IgD-negative memory B cell (primary cell): ENCODE data around the gene TMBIM4. TPM values are rescaled to one million over a fixed set of nuclear protein-coding genes. Genes with fewer than 3 reads are reported as not detected.
A peak's percentile ranks its signal among the peaks of the same experiment; 100 is the strongest.
"Not testable (repeated sequence)": the region's sequence is repeated elsewhere in the genome, so short reads cannot be mapped to it uniquely, and the experiment has no call there.

Experiments
- H3K27ac Mint-ChIP-seq, 3 donors: one replicate each; pipeline ENCODE4 v1.8.0; 2020 to 2022; ENCODE audit warnings: mild to moderate bottlenecking in 3 of 3, mixed read lengths in 3 of 3, moderate library complexity in 1 of 3
- H3K27me3 Mint-ChIP-seq: one replicate; pipeline ENCODE4 v1.8.0; 2021; ENCODE audit warnings: mixed read lengths
- H3K36me3 Mint-ChIP-seq: one replicate; pipeline ENCODE4 v1.8.0; 2020; ENCODE audit warnings: mild to moderate bottlenecking, mixed read lengths
- H3K4me1 Mint-ChIP-seq, 3 donors: one replicate each; pipeline ENCODE4 v1.8.0; 2020 to 2022; ENCODE audit warnings: mixed read lengths in 3 of 3, mild to moderate bottlenecking in 1 of 3
- H3K4me3 Mint-ChIP-seq, 4 donors: one replicate each; pipeline ENCODE4 v1.8.0; 2020 to 2022; ENCODE audit warnings: mild to moderate bottlenecking in 4 of 4, mixed read lengths in 4 of 4, moderate library complexity in 3 of 4
- H3K9me3 Mint-ChIP-seq, 3 donors: one replicate each; pipeline ENCODE4 v1.8.0; 2020 to 2021; ENCODE audit warnings: mixed read lengths in 3 of 3, mild to moderate bottlenecking in 1 of 3
- polyA plus RNA-seq: library from polyadenylated mRNA; unstranded; fragments of 300-500 nt; fragmentation: Illumina TruSeq; gene quantifications from one replicate; pipeline ENCODE4 v1.2.3, GENCODE V29; 2021

TMBIM4 gene
- 324 TPM for polyA plus RNA-seq

DNA sequence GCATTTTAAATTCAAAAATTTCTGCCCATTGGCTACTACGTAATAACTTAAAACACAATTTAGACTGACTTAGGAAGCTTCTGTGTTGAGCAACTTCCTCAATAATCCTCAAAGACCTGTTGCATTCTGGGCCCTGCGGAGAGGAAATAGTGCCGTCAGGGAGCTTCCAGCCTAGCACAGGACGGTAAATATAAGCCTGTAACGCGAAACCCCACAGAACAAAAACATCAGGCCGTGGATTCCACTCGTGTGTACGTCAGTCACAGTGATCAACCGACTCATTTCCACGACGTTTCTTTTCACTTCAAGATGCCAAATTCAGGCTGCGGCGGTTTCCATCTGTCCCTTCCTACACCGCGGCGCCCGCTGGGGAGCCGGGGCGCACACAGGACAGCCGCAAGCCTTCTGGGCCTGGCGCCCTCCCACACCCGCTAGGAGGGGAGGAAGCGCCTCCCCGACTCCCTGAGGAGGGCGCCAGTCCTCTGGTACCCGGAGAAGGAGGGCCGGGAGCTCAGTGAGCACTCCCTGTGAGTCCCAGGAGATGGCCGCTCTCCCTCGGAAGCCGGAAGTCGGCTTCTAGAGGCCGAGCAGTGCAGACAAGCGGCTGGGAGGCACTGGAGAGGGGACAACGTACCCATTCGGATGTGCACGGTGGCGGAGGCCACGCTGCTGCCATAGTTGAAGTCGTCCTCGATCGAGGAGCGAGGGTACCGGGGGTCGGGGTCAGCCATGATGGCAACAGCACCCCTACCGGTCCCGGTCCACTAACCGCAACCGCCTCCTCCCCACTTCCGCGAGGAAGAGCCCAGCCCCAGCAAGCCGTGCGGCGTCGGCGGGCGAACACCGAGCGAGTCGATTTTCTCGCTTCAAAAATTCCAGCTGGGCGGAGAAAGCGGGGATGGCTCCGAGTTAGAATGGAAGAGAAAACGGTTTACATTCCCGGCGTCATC lies at the start of gene TMBIM4:
Gene TMBIM4 (minus strand): TSS at position 776 of the 950 bp plus-strand sequence. CDS start 45 bp downstream, at position 731.
- H3K36me3 Mint-ChIP-seq: peaks cover 13% of the 10 kb centered on the region
- peaks cover 26 to 36% (median 34%) of the 10 kb centered on the region in 3 donors for H3K4me1 Mint-ChIP-seq
- peak within 1 kb of the TSS; percentile 90 to 98 (median 98) for H3K4me3 Mint-ChIP-seq
- H3K27ac Mint-ChIP-seq: peak within 1 kb of the TSS; percentile 89 to 100 (median 99)
- H3K9me3 Mint-ChIP-seq: no peaks in the 10 kb centered on the region
- H3K27me3 Mint-ChIP-seq: no peaks in the 10 kb centered on the region

DNA sequence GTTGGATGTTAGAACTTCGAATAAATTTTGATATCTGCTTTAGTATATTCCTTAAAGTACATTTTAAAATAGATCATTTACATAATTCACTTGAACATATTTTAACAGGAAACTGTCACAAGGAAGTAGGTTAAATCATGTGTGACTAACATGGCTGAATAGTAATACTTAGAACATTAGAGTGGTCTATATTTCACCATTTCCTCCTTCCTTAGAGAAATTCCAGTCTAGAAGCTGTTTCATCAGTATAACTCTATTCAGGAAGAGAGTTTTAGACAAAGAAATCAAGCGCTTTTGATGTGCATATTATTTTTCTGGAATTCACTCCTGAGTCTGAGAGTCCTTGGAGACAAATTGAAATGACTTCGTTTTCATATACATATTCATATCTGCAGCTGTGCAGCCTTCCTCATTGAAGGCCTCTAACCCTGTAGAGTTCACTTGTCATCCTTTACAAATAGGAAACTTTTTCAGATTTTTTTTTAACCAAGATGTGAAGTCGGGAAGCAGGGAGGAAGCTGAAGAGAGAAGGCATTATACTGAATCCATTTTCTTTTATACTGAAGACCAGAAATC lies 47.6 kb upstream of the TMBIM4 start:
- Mint-ChIP-seq H3K27ac (peak overlapping the region in 2 of 3 donors; percentile 1 to 4), H3K4me1 (peaks cover 13 to 21% (median 14%) of the 10 kb centered on the region in 3 donors), H3K27me3 (peaks cover 3% of the 10 kb centered on the region), H3K9me3 (peaks cover 2 to 6% (median 3%) of the 10 kb centered on the region in 3 donors), H3K36me3 (peaks cover 2% of the 10 kb centered on the region), H3K4me3 (peak overlapping the region in 2 of 4 donors; percentile 53 to 80)

- not testable (repeated sequence) for H3K27ac Mint-ChIP-seq, H3K4me3 Mint-ChIP-seq, H3K9me3 Mint-ChIP-seq, H3K36me3 Mint-ChIP-seq, H3K27me3 Mint-ChIP-seq
- H3K4me1 Mint-ChIP-seq: peaks cover 13 to 14% (median 14%) of the 10 kb centered on the region in 3 donors
These were observed 43.2 kb upstream of the TMBIM4 start for GRCh38 chr12:66213011-66213410.

DNA sequence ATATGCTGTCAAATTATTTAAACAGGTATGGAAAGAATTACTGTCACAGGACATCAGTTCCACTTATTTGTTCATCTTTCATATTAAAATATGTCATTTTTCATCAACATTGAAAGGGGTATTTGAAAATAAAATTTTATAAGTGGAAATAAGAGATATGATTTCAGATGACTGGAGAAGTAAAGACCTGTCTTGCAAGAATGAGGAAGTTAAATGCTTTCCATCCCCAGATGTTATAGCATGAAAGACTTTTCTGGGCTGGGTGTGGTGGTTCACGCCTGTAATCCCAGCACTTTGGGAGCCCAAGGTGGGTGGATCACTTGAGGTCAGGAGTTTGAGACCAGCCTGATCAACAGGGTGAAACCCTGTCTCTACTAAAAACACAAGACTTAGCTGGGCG lies 41.8 kb upstream of the TMBIM4 start:
- H3K4me1 Mint-ChIP-seq, H3K9me3 Mint-ChIP-seq, H3K4me3 Mint-ChIP-seq, H3K27ac Mint-ChIP-seq, H3K36me3 Mint-ChIP-seq: not testable (repeated sequence)
- H3K27me3 Mint-ChIP-seq: peaks cover 10% of the 10 kb centered on the region

DNA sequence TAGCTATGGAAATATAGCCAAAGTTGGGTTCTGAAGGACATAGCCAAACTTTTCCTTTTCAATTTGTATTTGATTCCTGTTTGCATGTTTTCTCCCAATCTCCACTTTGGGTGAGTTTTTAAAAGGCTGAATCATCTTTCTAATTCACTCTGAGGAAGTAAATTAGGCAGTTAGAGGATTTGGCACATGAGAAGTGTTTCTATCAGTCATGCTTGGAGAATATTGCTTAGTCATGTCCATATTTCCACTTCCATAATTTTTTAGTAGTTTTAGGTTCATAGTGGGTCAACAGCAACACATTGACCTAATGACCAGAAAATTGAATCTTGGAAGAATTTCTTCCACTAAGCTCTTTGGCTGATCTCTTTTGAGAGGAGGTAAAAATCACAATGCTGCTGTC lies 41.0 kb upstream of the TMBIM4 start:
- H3K27ac Mint-ChIP-seq: no peak overlapping the region
- H3K27me3 Mint-ChIP-seq: peaks cover 11% of the 10 kb centered on the region
- no peaks in the 10 kb centered on the region for H3K36me3 Mint-ChIP-seq
- no peaks in the 10 kb centered on the region for H3K4me1 Mint-ChIP-seq
- H3K4me3 Mint-ChIP-seq: no peak overlapping the region
- peaks cover 0 to 3% (median 2%) of the 10 kb centered on the region in 3 donors for H3K9me3 Mint-ChIP-seq

DNA sequence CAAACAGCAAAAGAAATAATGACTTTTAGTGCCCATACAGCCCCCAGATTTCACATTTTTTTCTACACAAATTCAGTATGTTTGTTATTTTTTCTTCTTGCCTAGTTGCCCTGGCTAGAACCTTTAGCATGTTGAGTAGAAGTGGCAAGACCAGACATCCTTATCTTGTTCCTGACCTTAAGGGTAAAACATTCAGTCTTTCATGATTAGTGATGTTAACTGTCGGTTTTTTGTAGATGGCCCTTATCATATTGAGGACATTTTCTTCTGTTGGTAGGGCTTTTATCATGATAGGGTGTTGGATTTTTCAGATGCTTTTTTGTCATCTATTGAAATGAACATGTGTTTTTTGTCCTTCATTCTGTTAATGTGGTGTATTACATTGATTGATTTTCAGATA lies 36.3 kb upstream of the TMBIM4 start:
- H3K9me3 Mint-ChIP-seq: peaks cover 0 to 2% (median 0%) of the 10 kb centered on the region in 3 donors
- no peaks in the 10 kb centered on the region for H3K36me3 Mint-ChIP-seq
- peaks cover 0 to 1% (median 0%) of the 10 kb centered on the region in 3 donors for H3K4me1 Mint-ChIP-seq
- no peak overlapping the region for H3K4me3 Mint-ChIP-seq
- peaks cover 9% of the 10 kb centered on the region for H3K27me3 Mint-ChIP-seq
- H3K27ac Mint-ChIP-seq: no peak overlapping the region

GRCh38 chr12:66203820-66204219 lies 34.0 kb upstream of the TMBIM4 start:
- peaks cover 14% of the 10 kb centered on the region for H3K27me3 Mint-ChIP-seq
- no peak overlapping the region for H3K27ac Mint-ChIP-seq
- H3K4me3 Mint-ChIP-seq: no peak overlapping the region
- H3K9me3 Mint-ChIP-seq: peaks cover 2 to 7% (median 7%) of the 10 kb centered on the region in 3 donors
- peaks cover 0 to 1% (median 0%) of the 10 kb centered on the region in 3 donors for H3K4me1 Mint-ChIP-seq
- no peaks in the 10 kb centered on the region for H3K36me3 Mint-ChIP-seq

DNA sequence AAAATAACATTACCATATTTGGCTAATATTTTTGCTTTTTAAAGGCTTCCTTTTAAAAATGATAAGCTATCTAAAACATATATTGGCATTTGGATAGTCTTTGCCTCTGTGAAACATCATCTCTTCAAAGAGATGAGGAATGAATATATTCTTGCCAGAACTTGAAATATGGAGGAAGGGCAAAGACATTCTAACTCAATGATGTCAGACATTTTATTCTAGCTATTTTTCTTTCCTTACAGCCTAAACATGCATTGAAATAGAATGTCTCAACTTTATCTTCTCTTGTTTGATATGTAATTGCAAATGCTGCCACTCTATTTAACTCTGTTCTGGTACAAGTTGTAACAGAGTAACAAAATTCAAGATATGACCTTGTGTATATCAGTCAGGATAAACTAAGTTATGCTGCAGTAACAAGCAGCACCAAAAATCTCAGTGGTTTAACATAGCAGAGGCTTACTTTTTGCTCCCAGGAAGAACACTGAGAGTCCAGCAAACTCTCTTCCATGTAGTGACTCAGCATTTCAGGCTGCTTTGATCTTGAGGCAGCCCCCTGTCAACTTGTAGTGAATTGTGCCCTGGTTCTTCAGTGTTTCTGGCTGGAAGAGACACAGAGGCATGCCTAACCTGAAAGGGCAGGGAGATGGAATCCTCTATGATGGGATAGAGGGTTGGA lies 30.2 kb upstream of the TMBIM4 start:
- peaks cover 0 to 7% (median 7%) of the 10 kb centered on the region in 3 donors for H3K9me3 Mint-ChIP-seq
- H3K27ac Mint-ChIP-seq: no peak overlapping the region
- peaks cover 5 to 12% (median 7%) of the 10 kb centered on the region in 3 donors for H3K4me1 Mint-ChIP-seq
- no peak overlapping the region for H3K4me3 Mint-ChIP-seq
- H3K36me3 Mint-ChIP-seq: no peaks in the 10 kb centered on the region
- H3K27me3 Mint-ChIP-seq: peaks cover 25% of the 10 kb centered on the region

- Mint-ChIP-seq H3K4me1 (peaks cover 5 to 11% (median 7%) of the 10 kb centered on the region in 3 donors), H3K27ac (no peak overlapping the region), H3K36me3 (peaks cover 2% of the 10 kb centered on the region)
These were observed 29.3 kb upstream of the TMBIM4 start for GRCh38 chr12:66199141-66199540.

GRCh38 chr12:66197495-66197921 lies 27.7 kb upstream of the TMBIM4 start:
- peaks cover 39% of the 10 kb centered on the region for H3K27me3 Mint-ChIP-seq
- peaks cover 0 to 7% (median 7%) of the 10 kb centered on the region in 3 donors for H3K9me3 Mint-ChIP-seq

More at GRCh38 chr12:66199141-66199540, 29.3 kb upstream of the TMBIM4 start:
- H3K9me3 Mint-ChIP-seq: peaks cover 0 to 7% (median 7%) of the 10 kb centered on the region in 3 donors
- H3K4me3 Mint-ChIP-seq: no peak overlapping the region
- peaks cover 31% of the 10 kb centered on the region for H3K27me3 Mint-ChIP-seq

DNA sequence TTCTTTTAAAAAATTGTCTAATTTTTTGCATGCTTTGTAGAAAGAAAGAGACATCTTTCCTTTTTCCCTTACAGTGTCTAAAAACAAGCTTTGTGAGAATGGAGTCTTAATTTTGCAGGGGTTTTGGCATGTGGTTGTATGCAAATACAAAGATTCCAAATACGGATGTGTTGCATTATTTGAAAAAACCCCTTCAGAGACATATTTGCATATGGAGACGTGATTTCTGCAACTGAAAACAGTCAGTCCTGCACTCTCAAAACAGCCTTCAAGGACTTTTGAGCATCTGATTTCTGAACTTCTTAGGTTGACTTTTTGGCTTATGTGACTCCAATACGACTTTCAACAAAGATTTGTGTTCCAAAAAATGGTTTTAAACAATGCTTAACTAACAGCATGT lies 27.0 kb upstream of the TMBIM4 start:
- peaks cover 2% of the 10 kb centered on the region for H3K36me3 Mint-ChIP-seq
- H3K27ac Mint-ChIP-seq: peak overlapping the region in 1 of 3 donors; percentile 68
- peak overlapping the region in 2 of 4 donors; percentile 25 to 41 for H3K4me3 Mint-ChIP-seq
- peaks cover 39% of the 10 kb centered on the region for H3K27me3 Mint-ChIP-seq
- H3K4me1 Mint-ChIP-seq: peaks cover 5 to 11% (median 7%) of the 10 kb centered on the region in 3 donors
- peaks cover 0 to 7% (median 7%) of the 10 kb centered on the region in 3 donors for H3K9me3 Mint-ChIP-seq

More at GRCh38 chr12:66197495-66197921, 27.7 kb upstream of the TMBIM4 start:
- H3K4me1 Mint-ChIP-seq: peaks cover 5 to 11% (median 7%) of the 10 kb centered on the region in 3 donors
- peak overlapping the region in 1 of 4 donors; percentile 14 for H3K4me3 Mint-ChIP-seq
- H3K27ac Mint-ChIP-seq: no peak overlapping the region
- peaks cover 2% of the 10 kb centered on the region for H3K36me3 Mint-ChIP-seq

DNA sequence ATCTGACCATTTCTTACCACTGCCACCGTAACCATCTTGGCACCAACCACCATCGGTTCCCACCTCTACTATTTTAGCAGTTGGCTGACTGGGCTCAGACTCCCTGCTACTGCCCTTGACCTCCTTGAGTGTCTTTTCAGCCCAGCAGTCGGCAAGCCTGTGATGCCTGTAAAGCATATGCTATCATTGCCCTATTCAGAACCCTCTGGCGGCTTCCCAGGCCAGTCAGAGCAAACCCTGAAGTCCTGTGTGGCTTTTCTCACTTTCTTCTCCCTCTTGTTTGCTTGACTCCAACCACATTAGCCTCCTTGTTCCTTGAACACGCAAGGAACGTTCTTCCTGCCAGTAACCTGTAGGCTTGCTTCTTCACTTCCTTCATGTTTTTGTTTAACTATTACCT lies 25.4 kb upstream of the TMBIM4 start:
- H3K27me3 Mint-ChIP-seq: peaks cover 50% of the 10 kb centered on the region
- peak overlapping the region in 1 of 4 donors; percentile 50 for H3K4me3 Mint-ChIP-seq

GRCh38 chr12:66194122-66194521 lies 24.3 kb upstream of the TMBIM4 start:
- Mint-ChIP-seq H3K4me3 (peak overlapping the region in 1 of 4 donors; percentile 50), H3K27ac (no peak overlapping the region), H3K27me3 (peaks cover 51% of the 10 kb centered on the region), H3K4me1 (peaks cover 5 to 15% (median 7%) of the 10 kb centered on the region in 3 donors), H3K9me3 (no peaks in the 10 kb centered on the region), H3K36me3 (peaks cover 2% of the 10 kb centered on the region)

More for the DNA sequence above, 25.4 kb upstream of the TMBIM4 start:
- H3K9me3 Mint-ChIP-seq: peaks cover 0 to 5% (median 5%) of the 10 kb centered on the region in 3 donors
- peaks cover 2% of the 10 kb centered on the region for H3K36me3 Mint-ChIP-seq
- peaks cover 5 to 13% (median 7%) of the 10 kb centered on the region in 3 donors for H3K4me1 Mint-ChIP-seq
- no peak overlapping the region for H3K27ac Mint-ChIP-seq

- H3K27me3 Mint-ChIP-seq: peaks cover 60% of the 10 kb centered on the region
- peaks cover 0 to 3% (median 0%) of the 10 kb centered on the region in 3 donors for H3K9me3 Mint-ChIP-seq
- no peak overlapping the region for H3K27ac Mint-ChIP-seq
- H3K4me3 Mint-ChIP-seq: no peak overlapping the region
- H3K36me3 Mint-ChIP-seq: peaks cover 2% of the 10 kb centered on the region
- H3K4me1 Mint-ChIP-seq: peaks cover 1 to 17% (median 8%) of the 10 kb centered on the region in 3 donors
These were observed 21.8 kb upstream of the TMBIM4 start for GRCh38 chr12:66191547-66192126.
